PC-9 (cell line): Measurements from ENCODE around the gene F2.

ENCODE experiments used
- CTCF ChIP-seq: fragments of 200-600 bp; sonication (generic); conservative IDR thresholded peaks from 2 replicates; pipeline ENCODE4 v1.6.1; 2017; ENCODE audit warnings: mixed run types, antibody characterized with exemption, mild to moderate bottlenecking, moderate library complexity
- EZH2 ChIP-seq: fragments of 200-600 bp; sonication (generic); IDR thresholded peaks from 2 replicates; pipeline ENCODE4 v1.8.0; 2017; ENCODE audit warnings: antibody characterized with exemption, low read depth

GRCh38 chr11:46680164-46680760, 38.8 kb upstream of the F2 start:
- no peak for TF ChIP-seq CTCF
- no peak for TF ChIP-seq EZH2
